ENCODE measurements around the gene NPPA.

- TF ChIP-seq CTCF (conservative IDR thresholded peaks at IDR 0.05; ENCODE audit: low read depth, low read length): no peak
- TF ChIP-seq EZH2phosphoT487 (IDR thresholded peaks at IDR 0.05; ENCODE audit: borderline replicate concordance, low read length): no peak
- TF ChIP-seq EZH2 (IDR thresholded peaks at IDR 0.05; ENCODE audit: low read length, unreplicated experiment): no peak
Measured at GRCh38 chr1:11823366-11824137, 24.0 kb downstream of the NPPA start.
